DMS 273 (cell line): ENCODE measurements around the gene PTPRG.
"Not testable (repeated sequence)": the region's sequence is repeated elsewhere in the genome, so short reads cannot be mapped to it uniquely, and the experiment has no call there.

Experiments
- DNase-seq: peaks from one replicate; lab custom pipeline; 2025; ENCODE audit not compliant: unreplicated experiment; lab: John Stamatoyannopoulos, UW

Gene PTPRG

DNA sequence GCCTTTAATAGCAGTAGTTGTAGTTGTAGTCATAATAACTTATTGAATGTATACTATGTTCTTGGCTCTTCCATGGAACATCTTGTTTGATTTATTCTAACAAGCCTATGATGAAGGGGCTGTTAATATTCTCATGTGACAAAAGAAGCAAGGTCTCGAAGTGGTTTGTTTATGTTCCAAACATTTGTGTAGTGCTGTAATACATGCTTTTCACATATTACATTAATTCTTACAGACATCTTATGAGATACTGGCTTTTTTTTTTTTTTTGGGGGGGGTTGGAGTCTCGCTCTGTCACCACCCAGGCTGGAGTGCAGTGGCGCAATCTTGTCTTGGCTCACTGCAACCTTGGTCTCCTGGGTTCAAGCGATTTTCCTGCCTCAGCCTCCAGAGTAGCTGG lies 252.3 kb downstream of the PTPRG start:
- DNase-seq: no peak

DNA sequence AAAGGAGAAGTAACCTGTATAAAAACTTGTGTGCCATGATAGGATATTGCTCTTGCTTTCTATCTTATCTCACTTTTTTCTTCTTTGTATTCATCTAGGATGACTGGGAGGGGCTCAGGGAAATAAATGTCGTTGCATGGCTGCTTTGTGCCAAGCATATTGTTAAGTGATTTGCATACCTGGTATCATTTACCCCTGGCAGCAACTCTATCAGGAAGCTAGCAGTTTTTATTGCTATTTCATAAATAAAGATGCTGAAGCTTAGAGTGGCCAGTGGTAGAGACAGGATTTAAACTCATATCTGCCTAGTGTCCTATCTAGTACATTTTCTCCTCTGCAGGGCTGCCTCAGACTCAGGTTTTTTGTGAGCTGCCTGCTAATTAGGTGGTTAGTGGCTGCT lies 253.3 kb downstream of the PTPRG start:
- DNase-seq: peak; percentile 24

DNA sequence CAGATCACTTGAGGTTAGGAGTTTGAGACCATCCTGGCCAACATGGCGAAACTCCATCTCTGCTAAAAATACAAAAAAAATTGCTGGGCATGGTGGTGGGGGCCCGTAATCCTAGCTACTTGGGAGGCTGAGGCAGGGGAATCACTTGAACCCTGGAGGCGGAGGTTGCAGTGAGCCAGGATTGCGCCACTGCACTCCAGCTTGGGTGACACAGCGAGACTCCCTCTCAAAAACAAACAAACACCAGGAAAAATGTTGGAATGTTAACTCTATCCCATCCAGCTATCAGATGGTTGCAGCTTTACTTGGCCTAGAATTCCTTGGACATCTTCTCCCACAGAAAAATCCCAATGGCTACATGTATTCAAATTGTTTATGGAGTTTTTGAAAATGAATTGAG lies 254.9 kb downstream of the PTPRG start:
- not testable (repeated sequence) for DNase-seq

DNA sequence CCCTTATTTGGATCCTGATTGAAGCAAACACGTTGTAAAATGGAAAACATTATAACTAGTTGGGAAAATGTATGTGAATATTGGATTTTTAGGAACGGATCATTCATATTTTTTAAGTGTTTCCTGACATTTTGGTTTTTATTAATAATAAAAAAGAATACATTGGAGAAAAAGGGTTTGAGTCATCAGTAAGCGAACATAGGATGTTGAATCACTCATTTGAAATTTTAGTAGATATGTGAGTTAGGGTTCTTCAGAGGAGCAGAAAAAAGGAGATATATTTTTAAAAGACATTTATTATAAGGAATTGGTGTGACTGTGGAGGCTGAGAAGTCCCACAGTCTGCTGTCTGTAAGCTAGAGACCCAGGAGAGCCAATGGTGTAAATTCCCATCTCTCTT lies 258.5 kb downstream of the PTPRG start:
- DNase-seq: no peak

DNA sequence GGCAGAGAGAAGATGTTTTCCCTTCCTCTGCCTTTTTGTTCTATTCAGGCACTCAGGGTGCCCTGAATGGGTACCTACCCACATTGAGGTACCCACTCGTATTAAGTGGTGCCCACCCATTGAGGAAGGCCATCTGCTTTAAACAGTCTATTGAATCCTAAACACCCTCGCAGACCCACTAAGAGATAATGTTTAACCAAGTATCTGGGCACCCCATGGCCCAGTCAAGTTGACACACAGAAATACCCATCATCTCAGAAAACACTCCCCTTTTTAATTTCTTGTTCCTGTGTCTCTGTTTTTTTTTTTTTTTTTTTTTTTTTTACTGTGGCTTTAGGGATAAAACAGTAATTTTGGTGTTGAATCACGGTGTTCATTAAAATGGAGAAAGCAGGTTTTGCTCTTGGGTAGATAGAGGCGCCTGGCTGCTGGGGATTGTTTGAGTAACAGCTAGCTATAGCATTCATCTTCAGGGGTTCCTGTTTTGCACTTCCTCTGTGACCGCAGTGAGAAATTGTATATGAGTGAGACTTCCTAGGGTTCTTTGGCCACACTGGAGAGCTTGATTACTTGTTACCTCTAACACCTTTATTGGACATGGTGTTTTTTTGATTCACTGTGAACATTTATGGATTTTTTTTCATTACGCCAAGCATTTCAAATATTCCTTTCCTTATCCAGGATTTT lies 259.1 kb downstream of the PTPRG start:
- DNase-seq: no peak

DNA sequence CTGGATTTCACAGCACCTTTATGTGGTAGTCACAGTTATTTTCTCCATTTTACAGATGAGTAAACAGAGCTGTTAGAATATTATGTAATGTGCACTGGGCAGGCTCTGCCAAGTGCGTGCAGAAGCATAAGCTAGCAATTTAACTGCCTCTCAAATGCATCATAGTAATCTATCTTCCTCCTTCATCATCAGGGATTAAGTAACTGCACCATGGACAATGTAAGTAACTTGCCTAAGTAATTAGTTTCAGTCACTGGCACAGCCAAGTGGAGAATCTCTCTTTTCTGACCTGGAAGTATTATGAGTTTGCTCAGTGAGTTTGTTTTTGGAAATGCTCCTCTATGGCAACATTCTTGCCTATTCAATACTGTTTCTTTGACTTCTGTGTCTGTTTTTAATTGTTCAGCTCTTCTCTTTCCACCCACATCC lies 260.5 kb downstream of the PTPRG start:
- no peak for DNase-seq

DNA sequence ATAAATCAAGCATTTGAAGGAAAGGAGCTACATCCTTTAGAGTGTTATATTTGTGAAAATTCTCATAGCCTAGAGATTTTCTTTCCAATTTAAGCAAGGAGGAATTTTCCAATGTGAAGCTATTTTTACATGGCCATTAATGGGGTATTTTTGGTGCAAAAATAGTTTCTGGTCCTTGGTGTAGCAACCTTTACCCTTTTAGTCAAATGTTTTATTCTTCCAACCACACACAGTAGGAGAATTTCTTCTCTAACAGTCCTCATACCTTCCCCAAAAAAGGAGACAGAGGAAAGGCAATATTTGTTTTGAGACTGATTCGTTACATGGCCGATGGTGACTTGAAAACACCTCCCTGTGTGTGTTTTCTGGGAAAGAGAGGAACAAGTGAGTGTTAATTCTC lies 261.2 kb downstream of the PTPRG start:
- DNase-seq: no peak

DNA sequence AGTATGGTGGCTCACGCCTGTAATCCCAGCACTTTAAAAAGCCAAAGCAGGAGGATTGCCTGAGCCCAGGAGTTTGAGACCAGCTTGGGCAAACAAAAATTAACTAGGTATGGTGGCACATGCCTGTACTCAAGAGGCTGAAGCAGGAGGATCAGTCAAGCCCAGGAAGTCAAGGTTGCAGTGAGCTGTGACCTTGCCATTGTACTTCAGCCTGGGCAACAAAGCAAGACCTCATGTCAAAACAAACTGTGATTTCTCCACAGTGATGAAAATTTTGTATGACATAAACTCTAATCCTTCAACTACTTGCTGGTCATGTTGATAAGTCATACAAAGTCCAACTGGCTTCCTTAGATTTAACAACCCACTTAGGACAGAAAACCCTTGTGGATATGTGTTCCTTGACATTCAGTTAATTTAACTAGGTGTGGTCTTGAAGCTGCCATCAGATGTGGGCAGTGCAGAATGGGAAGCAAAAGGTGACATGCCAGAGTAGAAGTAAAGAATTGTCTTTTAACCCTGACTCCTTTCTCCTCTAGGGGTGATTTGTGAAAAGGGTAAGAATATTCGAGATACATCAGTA lies 263.3 kb downstream of the PTPRG start:
- DNase-seq: no peak

DNA sequence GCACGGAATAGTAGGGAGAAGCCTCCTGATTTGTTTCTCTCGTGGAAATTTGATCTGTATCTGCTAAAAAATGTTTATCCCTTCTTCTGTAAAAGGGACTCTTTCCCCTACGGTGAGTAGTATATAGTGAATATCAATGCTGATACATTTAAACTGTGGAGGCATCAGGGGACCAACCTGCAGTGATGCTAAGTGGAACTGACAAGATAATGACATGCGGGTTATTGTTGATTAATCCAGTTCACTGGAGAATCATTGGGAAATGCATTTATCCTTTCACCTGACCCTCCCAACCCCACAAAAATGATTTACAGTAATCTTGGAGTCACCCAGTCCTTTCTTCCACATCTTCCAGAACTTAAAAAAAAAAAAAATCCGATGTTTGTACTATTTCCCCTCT lies 264.8 kb downstream of the PTPRG start:
- no peak for DNase-seq

DNA sequence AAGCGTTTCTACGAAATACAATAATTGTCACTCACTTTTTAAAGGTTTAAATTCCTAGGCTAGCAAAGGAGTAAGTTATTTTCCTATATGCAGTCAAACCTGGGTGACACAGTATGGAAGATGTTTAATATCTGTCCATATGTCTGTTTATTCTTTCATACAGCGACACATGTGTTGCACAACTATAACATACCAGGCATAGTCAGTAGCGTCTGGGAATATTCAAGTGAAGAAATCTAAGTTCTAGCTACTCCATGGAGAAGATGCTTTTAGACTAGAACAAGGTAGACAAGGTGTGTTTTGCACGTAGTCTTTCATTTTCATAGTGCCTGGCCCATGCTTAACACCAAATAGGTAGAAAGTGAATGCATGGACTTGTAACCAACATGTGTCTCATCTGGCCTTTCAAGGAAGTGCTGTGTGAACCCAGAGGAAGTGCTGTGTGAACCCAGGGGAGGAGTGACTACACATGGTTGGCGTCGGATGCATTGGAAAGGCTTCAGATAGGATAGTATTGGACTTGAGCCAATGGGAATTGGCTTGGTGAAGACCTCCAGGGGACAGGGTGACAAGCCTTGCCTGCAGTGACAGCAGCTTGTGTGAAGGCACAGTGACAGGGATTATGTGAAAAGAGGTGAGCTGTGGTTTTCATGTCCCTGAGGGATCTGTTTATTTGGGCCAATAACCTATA lies 267.0 kb downstream of the PTPRG start:
- no peak for DNase-seq

DNA sequence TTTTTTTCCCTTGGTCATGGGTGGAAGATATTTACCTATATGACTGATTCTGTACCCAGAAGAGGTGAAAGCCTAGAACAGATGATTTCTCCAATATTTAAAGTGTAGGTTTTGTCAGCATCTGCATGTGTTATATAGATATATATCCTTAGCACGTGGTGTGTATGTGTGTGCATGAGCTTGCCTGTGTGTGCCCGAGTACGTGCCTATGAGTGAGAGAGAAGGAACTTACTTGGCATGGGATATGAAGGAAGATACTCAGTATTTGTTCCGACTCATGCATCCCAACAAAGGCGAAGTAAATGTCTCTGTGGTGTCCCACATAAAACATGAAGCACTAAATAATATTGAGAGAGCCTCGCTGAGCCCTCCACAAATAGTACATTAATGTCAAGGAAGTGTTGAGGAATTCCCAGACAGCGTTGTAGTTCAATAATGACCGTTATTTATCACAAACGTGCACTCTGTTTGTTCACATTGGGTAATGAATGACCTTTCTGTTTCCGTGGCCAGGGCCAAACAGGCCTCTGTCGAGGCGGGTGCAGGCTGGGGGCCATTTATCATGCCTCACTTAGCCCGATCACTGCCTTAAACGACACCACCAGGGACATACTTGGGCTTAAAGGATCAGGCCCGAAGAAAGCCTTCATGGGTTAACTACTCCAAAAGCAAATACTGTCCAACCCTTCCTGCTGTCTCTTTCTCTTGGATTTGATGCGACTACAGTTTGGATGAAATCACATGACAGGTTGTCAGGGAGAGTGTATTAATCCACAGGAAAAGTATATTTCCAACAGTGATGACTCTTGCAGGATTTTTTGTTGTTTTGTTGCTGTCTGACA lies 267.7 kb downstream of the PTPRG start:
- no peak for DNase-seq

DNA sequence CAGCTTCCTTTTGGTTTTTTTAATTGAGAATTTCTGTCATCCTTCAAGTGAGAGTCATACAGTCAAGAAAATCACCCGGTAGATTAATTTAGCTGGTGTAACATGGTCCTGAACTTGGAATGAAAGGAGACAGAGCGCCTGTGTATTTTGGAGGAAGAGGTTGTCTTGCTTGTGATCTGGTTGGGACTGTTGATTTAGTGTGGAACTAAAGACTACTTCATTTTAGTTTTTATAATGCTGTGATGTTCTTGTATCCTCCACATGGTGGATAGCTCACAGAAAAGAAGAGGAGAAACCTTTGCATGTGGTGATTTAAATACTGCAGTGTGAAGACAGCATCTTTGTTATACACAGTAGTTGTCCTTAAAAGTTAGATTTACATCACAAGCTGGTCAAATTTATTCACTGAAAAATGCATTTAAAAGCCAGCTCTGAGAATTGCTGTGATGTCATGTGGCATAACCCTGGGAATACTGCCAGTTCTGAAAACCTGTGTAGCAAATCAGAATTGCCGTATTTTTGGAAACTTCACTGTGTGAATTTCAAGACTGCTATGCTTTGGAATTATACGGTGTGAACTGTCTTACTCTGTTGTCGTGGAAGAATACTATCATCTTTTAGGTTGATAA lies 268.5 kb downstream of the PTPRG start:
- DNase-seq: peak; percentile 3

DNA sequence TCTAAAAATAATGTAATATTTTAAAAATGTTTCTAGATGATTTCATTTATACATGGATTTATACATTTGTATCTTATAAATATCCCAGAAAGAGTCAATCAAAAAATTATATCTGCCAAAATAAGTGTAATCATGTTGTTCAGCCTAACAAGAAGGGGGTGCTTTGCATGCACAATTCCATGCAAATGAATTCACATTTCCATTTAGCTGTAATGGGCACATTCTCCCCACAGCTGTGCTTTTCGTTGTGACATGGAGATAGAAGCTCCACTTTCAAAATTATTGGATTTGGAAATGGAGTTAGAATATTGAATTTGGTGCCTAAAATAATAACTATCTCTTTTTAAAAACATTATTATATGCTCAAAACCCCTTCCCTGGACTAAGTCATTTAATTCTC lies 270.6 kb downstream of the PTPRG start:
- DNase-seq: no peak

DNA sequence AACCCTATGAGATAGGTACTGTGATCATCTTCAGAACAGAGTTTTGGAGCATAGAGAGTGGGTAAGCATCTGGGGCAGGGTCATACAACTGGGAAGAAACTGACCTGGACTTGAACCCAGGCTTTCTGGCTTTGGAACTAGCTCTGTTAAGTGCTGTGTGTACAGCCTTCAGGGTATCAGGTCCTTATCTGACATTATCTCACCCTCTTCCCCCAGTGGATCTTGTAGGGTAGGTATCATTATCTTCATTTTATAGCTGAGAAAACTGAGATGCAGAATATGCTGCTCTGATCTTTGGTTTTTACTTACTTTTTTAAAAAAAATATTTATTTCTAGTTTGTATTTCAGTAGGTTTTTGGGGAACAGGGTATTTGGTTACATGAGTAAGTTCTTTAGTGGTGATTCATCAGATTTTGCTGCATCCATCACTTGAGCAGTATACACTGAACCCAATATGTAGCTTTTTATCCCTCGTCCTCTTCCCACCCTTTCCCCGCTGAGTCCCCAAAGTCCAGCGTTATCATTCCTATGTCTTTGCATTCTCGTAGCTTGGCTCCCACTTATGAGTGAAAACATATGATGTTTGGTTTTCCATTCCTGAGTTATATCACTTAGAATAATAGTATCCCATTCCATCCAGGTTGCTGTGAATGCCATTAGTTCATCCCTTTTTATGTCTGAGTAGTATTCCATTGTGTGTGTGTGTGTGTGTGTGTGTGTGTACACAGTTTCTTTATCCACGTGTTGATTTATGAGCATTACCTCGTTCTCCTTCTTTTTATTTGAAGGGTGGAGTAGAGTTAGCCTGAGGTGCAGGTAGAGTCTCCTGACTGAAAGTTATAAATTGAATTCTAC lies 271.2 kb downstream of the PTPRG start:
- no peak for DNase-seq

DNA sequence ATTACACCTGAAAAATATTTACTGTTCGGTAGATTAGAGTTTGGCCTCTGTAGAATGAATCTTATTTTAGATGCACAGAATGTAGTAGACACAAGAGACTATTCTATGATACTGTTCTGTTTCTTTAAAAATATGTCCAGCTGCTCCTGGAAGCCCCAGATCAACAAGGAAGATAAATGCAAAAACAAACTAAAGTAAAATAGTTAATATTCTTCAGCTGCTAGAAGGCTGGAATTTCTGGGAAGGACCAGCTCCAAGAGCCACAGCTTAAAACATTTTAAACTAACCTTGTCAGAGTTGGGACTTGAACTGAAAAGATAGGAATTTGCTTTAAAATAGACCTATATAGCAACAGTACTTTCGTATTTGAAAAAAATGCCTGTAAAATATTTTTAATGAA lies 277.9 kb downstream of the PTPRG start:
- DNase-seq: no peak

DNA sequence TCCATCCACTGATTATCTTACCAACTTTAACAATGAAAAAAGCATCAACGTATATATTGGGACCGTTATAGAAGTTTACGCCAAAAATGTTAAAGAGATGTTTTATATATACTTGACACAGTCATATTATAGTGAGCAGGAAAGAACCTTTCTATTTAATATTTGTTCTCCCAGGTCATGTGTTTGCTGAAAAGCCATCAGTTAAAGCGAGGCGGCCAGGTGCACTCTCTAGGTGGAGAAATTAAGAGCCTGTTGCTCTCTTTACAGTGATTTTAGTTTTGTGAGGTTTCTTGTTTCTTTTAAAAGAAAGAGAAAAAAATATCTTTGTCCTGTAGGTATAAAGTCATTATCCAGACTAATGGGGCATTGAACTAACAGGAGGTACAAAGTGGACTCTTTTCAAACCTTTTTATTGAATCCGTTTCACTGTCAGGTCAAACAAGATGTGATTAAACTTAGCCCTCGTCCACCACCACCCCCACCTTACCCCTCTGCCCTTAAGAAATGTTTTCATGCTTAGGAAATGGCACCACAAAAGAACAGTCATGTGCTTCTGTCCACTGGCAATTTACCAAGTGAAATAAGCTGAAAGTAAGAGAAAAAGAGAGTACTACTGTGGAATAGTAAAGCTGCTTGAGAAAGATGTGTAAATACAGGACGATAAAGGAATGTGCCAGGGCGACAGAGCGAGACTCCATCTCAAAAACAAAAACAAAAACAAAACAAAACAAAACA lies 279.9 kb downstream of the PTPRG start:
- DNase-seq: no peak

DNA sequence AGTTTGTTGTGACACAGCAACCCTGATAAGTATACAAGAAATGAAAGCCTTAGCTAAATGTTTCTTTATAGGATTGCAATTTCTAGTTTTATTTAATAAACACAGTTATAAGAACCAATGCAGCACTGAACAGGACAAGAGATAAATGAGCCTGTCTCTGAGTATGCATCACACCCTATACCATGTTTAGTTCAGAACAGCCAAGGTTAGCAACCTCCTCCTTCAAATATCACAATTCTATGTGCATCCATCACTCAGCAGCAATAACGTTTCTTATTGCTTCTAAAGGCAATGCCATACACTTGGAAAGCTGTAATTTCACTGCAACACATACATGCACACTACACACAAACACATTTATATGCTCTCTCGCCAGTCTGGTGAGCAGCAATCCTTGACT lies 280.6 kb downstream of the PTPRG start:
- no peak for DNase-seq

DNA sequence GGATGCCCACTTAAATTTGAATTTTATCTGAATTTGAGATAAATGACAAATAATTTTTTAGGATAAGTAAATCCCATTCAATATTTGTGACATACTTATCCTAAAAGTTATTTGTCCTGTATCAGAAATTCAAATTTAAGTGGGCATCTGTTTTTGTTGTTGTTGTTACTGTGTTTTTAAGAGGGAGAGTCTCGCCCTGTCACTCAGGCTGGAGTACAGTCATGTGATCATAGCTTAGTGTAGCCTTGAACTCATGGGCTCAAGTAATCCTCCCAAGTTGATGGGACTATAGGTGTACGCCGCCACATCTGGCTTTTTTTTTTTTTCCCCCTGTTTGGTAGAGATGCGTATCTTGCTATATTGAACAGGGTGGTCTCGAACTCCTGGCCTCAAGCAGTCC lies 283.0 kb downstream of the PTPRG start:
- DNase-seq: no peak

DNA sequence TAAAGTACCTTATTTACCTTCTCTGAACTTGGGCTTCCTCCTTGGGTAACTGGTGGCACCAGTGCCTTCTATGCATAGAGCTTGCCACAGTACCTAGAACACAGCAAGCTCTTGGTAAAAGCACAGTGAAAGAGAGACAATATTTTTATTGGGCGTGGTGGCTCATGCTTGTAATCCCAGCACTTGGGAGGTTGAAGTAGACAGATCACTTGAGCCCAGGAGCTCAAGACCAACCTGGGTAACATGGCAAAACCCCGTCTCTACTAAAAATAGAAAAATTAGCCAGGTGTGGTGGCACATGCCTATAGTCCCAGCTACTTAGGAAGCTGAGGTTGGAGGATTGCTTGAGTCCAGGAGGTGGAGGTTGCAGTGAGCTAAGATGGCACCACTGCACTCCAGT lies 285.1 kb downstream of the PTPRG start:
- DNase-seq: no peak
